Measurements from ENCODE around the gene NFIC. TPM values are rescaled to one million over a fixed set of nuclear protein-coding genes. Genes with fewer than 3 reads are reported as not detected.

Gene NFIC
- total RNA-seq, 4 donors from 2014 or later: 55.7 to 84.5 (median 65.5) TPM

GRCh38 chr19:3366753-3367627 lies 607 bp downstream of the NFIC start:
- ATAC-seq (ENCODE audit: low FRiP score) (peak; percentile 16), DNase-seq (ENCODE audit: low spot score) (no peak)
- no peak for TF ChIP-seq CTCF (IDR thresholded peaks at IDR 0.05)

GRCh38 chr19:3367628-3368440 lies 1.5 kb downstream of the NFIC start:
- DNase-seq (ENCODE audit: low spot score): no peak
- TF ChIP-seq CTCF (IDR thresholded peaks at IDR 0.05): no peak
- ATAC-seq (ENCODE audit: low FRiP score): no peak

- TF ChIP-seq CTCF (IDR thresholded peaks at IDR 0.05): no peak
- DNase-seq (ENCODE audit: low spot score): no peak
- no peak for ATAC-seq (ENCODE audit: low FRiP score)
These were observed 2.0 kb downstream of the NFIC start for GRCh38 chr19:3368441-3368795.

GRCh38 chr19:3368848-3369336 lies 2.5 kb downstream of the NFIC start:
- ATAC-seq (ENCODE audit: low FRiP score) (no peak), DNase-seq (ENCODE audit: low spot score) (no peak)
- no peak for TF ChIP-seq CTCF (IDR thresholded peaks at IDR 0.05)

GRCh38 chr19:3369337-3370213 lies 3.2 kb downstream of the NFIC start:
- DNase-seq (ENCODE audit: low spot score) (no peak), ATAC-seq (ENCODE audit: low FRiP score) (peak; percentile 57)
- no peak for TF ChIP-seq CTCF (IDR thresholded peaks at IDR 0.05)

- ATAC-seq (ENCODE audit: low FRiP score): no peak
These were observed 3.9 kb downstream of the NFIC start for GRCh38 chr19:3370214-3370720.

More at GRCh38 chr19:3370214-3370720, 3.9 kb downstream of the NFIC start:
- DNase-seq (ENCODE audit: low spot score): no peak
- no peak for TF ChIP-seq CTCF (IDR thresholded peaks at IDR 0.05)
